Neuronal stem cell (in vitro differentiated cells): ENCODE measurements around the gene MMP15.
A peak's percentile ranks its signal among the peaks of the same experiment; 100 is the strongest.

Experiments
- DNase-seq: peaks from one replicate; pipeline ENCODE4 v3.0.0-alpha.2; 2013; ENCODE audit warnings: low spot score
- H2AFZ ChIP-seq: one replicate; pipeline ENCODE4 v1.6.1; 2013; ENCODE audit warnings: mild to moderate bottlenecking, low read length, inconsistent platforms
- H2AK5ac ChIP-seq: 2 replicates; pipeline ENCODE4 v1.6.1; 2013; ENCODE audit warnings: low read depth, mild to moderate bottlenecking, inconsistent platforms, low read length, moderate library complexity, mixed read lengths
- H2BK120ac ChIP-seq: 2 replicates; pipeline ENCODE4 v1.6.1; 2013; ENCODE audit warnings: low read depth, mild to moderate bottlenecking, inconsistent platforms, low read length, moderate library complexity, mixed read lengths
- H2BK12ac ChIP-seq: one replicate; pipeline ENCODE4 v1.6.1; 2013; ENCODE audit warnings: low read length, inconsistent platforms
- H2BK15ac ChIP-seq: 2 replicates; pipeline ENCODE4 v1.6.1; 2013; ENCODE audit warnings: mild to moderate bottlenecking, low read length, inconsistent platforms, mixed read lengths
- H2BK5ac ChIP-seq: one replicate; pipeline ENCODE4 v1.6.1; 2013; ENCODE audit warnings: inconsistent platforms, mild to moderate bottlenecking, low read length, moderate library complexity
- H3K14ac ChIP-seq: one replicate; pipeline ENCODE4 v1.6.1; 2013; ENCODE audit warnings: low read length, inconsistent platforms
- H3K18ac ChIP-seq: 2 replicates; pipeline ENCODE4 v1.6.1; 2013; ENCODE audit warnings: low read length, inconsistent platforms
- H3K23ac ChIP-seq: 2 replicates; pipeline ENCODE4 v1.6.1; 2013; ENCODE audit warnings: low read depth, mild to moderate bottlenecking, mixed read lengths, low read length, inconsistent platforms; ENCODE audit not compliant: poor library complexity
- H3K27ac ChIP-seq: replicated peaks from 3 replicates; pipeline ENCODE4 v1.5.1; 2013; ENCODE audit warnings: low read length, inconsistent platforms
- H3K27me3 ChIP-seq, 3 experiments: 2 replicates each; pipeline ENCODE4 v1.6.1; 2013; ENCODE audit warnings: low read length in 3 of 3, mild to moderate bottlenecking in 2 of 3, inconsistent platforms in 1 of 3, low read depth in 1 of 3, mixed read lengths in 1 of 3, moderate library complexity in 1 of 3; ENCODE audit not compliant: control insufficient read depth in 3 of 3, insufficient read depth in 3 of 3
- H3K36me3 ChIP-seq, 2 donors: replicated peaks in 1 of 2; 2 replicates each; pipeline ENCODE4 v1.6.1; 2013; ENCODE audit warnings: low read length in 2 of 2; ENCODE audit not compliant: control insufficient read depth in 2 of 2, insufficient read depth in 2 of 2
- H3K4ac ChIP-seq: 2 replicates; pipeline ENCODE4 v1.6.1; 2013; ENCODE audit warnings: inconsistent platforms, mild to moderate bottlenecking, low read length, moderate library complexity
- H3K4me1 ChIP-seq, 2 donors: 1 replicate in 1 of 2; 2 replicates in 1 of 2; pipeline ENCODE4 v1.6.1; 2013; ENCODE audit warnings: low read length in 2 of 2, low read depth in 1 of 2; ENCODE audit not compliant: control insufficient read depth in 2 of 2, insufficient read depth in 1 of 2
- H3K4me2 ChIP-seq: one replicate; pipeline ENCODE4 v1.6.1; 2013; ENCODE audit warnings: mild to moderate bottlenecking, low read length, inconsistent platforms; ENCODE audit not compliant: insufficient read depth, poor library complexity, severe bottlenecking
- H3K4me3 ChIP-seq, 2 donors: 2 replicates each; pipeline ENCODE4 v1.5.1; 2013; ENCODE audit warnings: low read length in 2 of 2, mild to moderate bottlenecking in 2 of 2, inconsistent platforms in 1 of 2, moderate library complexity in 1 of 2
- H3K79me1 ChIP-seq: one replicate; pipeline ENCODE4 v1.6.1; 2013; ENCODE audit warnings: low read depth, mild to moderate bottlenecking, inconsistent platforms, low read length, moderate library complexity
- H3K9ac ChIP-seq: one replicate; pipeline ENCODE4 v1.6.1; 2013; ENCODE audit warnings: mild to moderate bottlenecking, low read depth, low read length, inconsistent platforms; ENCODE audit not compliant: poor library complexity
- H3K9me3 ChIP-seq, 2 donors: replicated peaks in 1 of 2; 2 replicates each; pipeline versions ENCODE3 to v1.6.1; 2013; ENCODE audit warnings: low read length in 2 of 2, mild to moderate bottlenecking in 2 of 2, inconsistent platforms in 1 of 2, low read depth in 1 of 2, mixed read lengths in 1 of 2, moderate library complexity in 1 of 2; ENCODE audit not compliant: control insufficient read depth in 2 of 2, insufficient read depth in 1 of 2
- H4K8ac ChIP-seq: one replicate; pipeline ENCODE4 v1.6.1; 2013; ENCODE audit warnings: low read depth, mild to moderate bottlenecking, inconsistent platforms, low read length, moderate library complexity
- H4K91ac ChIP-seq: one replicate; pipeline ENCODE4 v1.6.1; 2013; ENCODE audit warnings: low read length, low read depth, mild to moderate bottlenecking, inconsistent platforms; ENCODE audit not compliant: poor library complexity
- WGBS, 2 donors: extraction: QIAGEN DNeasy Blood & Tissue Kit; methylation state at CpG; one replicate each; pipeline ENCODE4 v1.1.7; 2013; ENCODE audit warnings: missing lambda C conversion rate in 2 of 2, mixed read lengths in 1 of 2; ENCODE audit not compliant: insufficient read length in 2 of 2, insufficient replicate concordance in 1 of 2; ENCODE audit errors: extremely low coverage in 2 of 2; 5-methylcytosine and 5-hydroxymethylcytosine counted together

Gene MMP15

GRCh38 chr16:57991551-57992059 lies 33.9 kb upstream of the MMP15 start:
- no peak overlapping the region for H3K18ac ChIP-seq
- no peak overlapping the region for H2AFZ ChIP-seq
- H3K27me3 ChIP-seq: peaks cover 0 to 25% (median 6%) of the 10 kb centered on the region in 3 experiments
- no peak overlapping the region for H3K4me2 ChIP-seq
- H3K27ac ChIP-seq: no peak overlapping the region
- peaks cover 1% of the 10 kb centered on the region for H3K79me1 ChIP-seq
- no peak overlapping the region for H4K8ac ChIP-seq
- no peak overlapping the region for H3K9ac ChIP-seq
- H3K9me3 ChIP-seq: no peaks in the 10 kb centered on the region
- H3K4me1 ChIP-seq: no peaks in the 10 kb centered on the region
- H2BK120ac ChIP-seq: no peak overlapping the region
- H2AK5ac ChIP-seq: no peak overlapping the region
- peak overlapping the region in 1 of 2 donors; percentile 24 for H3K4me3 ChIP-seq
- peaks cover 10 to 27% of the 10 kb centered on the region in 2 donors for H3K36me3 ChIP-seq
- no peak overlapping the region for H2BK12ac ChIP-seq
- no peak overlapping the region for H3K4ac ChIP-seq
- H2BK15ac ChIP-seq: no peak overlapping the region
- no peak overlapping the region for H3K23ac ChIP-seq
- WGBS, 2 donors: no CpG with 5 or more reads among the region's 11 CpGs
- DNase-seq: no peak
- no peak overlapping the region for H4K91ac ChIP-seq
- H2BK5ac ChIP-seq: no peak overlapping the region
- H3K14ac ChIP-seq: no peak overlapping the region

- Histone ChIP-seq H3K27ac (no peak overlapping the region), H3K18ac (no peak overlapping the region), H3K23ac (peak overlapping the region; percentile 14), H3K4me3 (no peak overlapping the region), H3K9ac (no peak overlapping the region), H2AFZ (no peak overlapping the region), H3K4me2 (no peak overlapping the region), H2AK5ac (peak overlapping the region; percentile 24), H3K4ac (no peak overlapping the region), H3K27me3 (peaks cover 0 to 20% (median 1%) of the 10 kb centered on the region in 3 experiments), H4K8ac (no peak overlapping the region), H2BK15ac (no peak overlapping the region), H4K91ac (no peak overlapping the region), H3K79me1 (peaks cover 4% of the 10 kb centered on the region), H3K14ac (no peak overlapping the region), H2BK5ac (no peak overlapping the region), H3K9me3 (no peaks in the 10 kb centered on the region), H2BK12ac (no peak overlapping the region), H2BK120ac (no peak overlapping the region), H3K4me1 (no peaks in the 10 kb centered on the region), H3K36me3 (peaks cover 12 to 32% of the 10 kb centered on the region in 2 donors)
- DNase-seq: no peak
- no CpG with 5 or more reads among the region's 6 CpGs for WGBS, 2 donors
These were observed 33.5 kb upstream of the MMP15 start for GRCh38 chr16:57992084-57992483.

GRCh38 chr16:57993438-57993837 lies 32.1 kb upstream of the MMP15 start:
- Histone ChIP-seq H4K8ac (no peak overlapping the region), H2BK5ac (no peak overlapping the region), H3K9ac (no peak overlapping the region), H3K4me3 (no peak overlapping the region), H4K91ac (no peak overlapping the region), H3K27me3 (peaks cover 0 to 6% (median 0%) of the 10 kb centered on the region in 3 experiments), H3K14ac (no peak overlapping the region), H3K79me1 (peaks cover 4% of the 10 kb centered on the region), H2AK5ac (no peak overlapping the region), H3K4me2 (no peak overlapping the region), H3K4me1 (no peaks in the 10 kb centered on the region), H2BK12ac (no peak overlapping the region), H3K36me3 (peaks cover 20 to 43% of the 10 kb centered on the region in 2 donors), H3K9me3 (no peaks in the 10 kb centered on the region), H3K23ac (no peak overlapping the region), H2BK120ac (no peak overlapping the region), H2BK15ac (no peak overlapping the region), H3K27ac (no peak overlapping the region), H2AFZ (no peak overlapping the region), H3K18ac (no peak overlapping the region), H3K4ac (no peak overlapping the region)
- DNase-seq: no peak
- WGBS, 2 donors: no CpG with 5 or more reads among the region's 8 CpGs

- Histone ChIP-seq H2BK5ac (no peak overlapping the region), H2AFZ (no peak overlapping the region), H3K27ac (no peak overlapping the region), H3K14ac (no peak overlapping the region), H3K4me2 (no peak overlapping the region), H2BK15ac (no peak overlapping the region), H3K4me1 (no peaks in the 10 kb centered on the region), H3K36me3 (peaks cover 20 to 43% of the 10 kb centered on the region in 2 donors), H3K4me3 (no peak overlapping the region), H2BK12ac (no peak overlapping the region), H3K27me3 (peaks cover 0 to 2% (median 0%) of the 10 kb centered on the region in 3 experiments), H3K79me1 (peaks cover 4% of the 10 kb centered on the region), H3K9ac (no peak overlapping the region), H3K18ac (no peak overlapping the region), H3K23ac (no peak overlapping the region), H4K8ac (no peak overlapping the region), H4K91ac (no peak overlapping the region), H3K4ac (no peak overlapping the region), H3K9me3 (no peaks in the 10 kb centered on the region), H2AK5ac (no peak overlapping the region), H2BK120ac (no peak overlapping the region)
- no CpG with 5 or more reads among the region's 5 CpGs for WGBS, 2 donors
- DNase-seq: no peak
These were observed 31.7 kb upstream of the MMP15 start for GRCh38 chr16:57993897-57994296.
